Gastrocnemius medialis (tissue), 4 donors: ENCODE data around the gene THRB. TPM values are rescaled to one million over a fixed set of nuclear protein-coding genes. Genes with fewer than 3 reads are reported as not detected.

Source experiments
- ATAC-seq, 2 donors: fragments of 150-250 bp; one replicate each; pipeline ENCODE4 v1.9.1; 2016
- DNase-seq, 2 donors: peaks; one replicate each; pipeline ENCODE4 v3.0.0-alpha.2; 2019
- H3K27ac ChIP-seq, 4 donors: fragments of 200-600 bp; sonication (generic); 1 replicate in 1 of 4; 2 replicates in 3 of 4; pipeline ENCODE4 v1.5.1; 2016 to 2018; ENCODE audit warnings: mild to moderate bottlenecking in 2 of 4, moderate library complexity in 1 of 4
- H3K27me3 ChIP-seq, 3 donors: fragments of 200-600 bp; sonication (generic) in 2 of 3; 1 replicate in 1 of 3; 2 replicates in 2 of 3; pipeline versions ENCODE4 v1.5.1 to v1.6.0; 2016 to 2019; ENCODE audit warnings: mild to moderate bottlenecking in 1 of 3, moderate library complexity in 1 of 3
- H3K36me3 ChIP-seq, 2 donors: fragments of 200-600 bp; sonication (generic) in 1 of 2; one replicate each; pipeline ENCODE4 v1.5.1; 2017 to 2018
- H3K4me1 ChIP-seq, 2 donors: fragments of 200-600 bp; sonication (generic) in 1 of 2; one replicate each; pipeline ENCODE4 v1.5.1; 2016 to 2017; ENCODE audit warnings: mild to moderate bottlenecking in 2 of 2
- H3K4me3 ChIP-seq, 4 donors: fragments of 200-600 bp; sonication (generic) in 3 of 4; 1 replicate in 1 of 4; 2 replicates in 3 of 4; pipeline ENCODE4 v1.5.1; 2016 to 2019; ENCODE audit warnings: mild to moderate bottlenecking in 2 of 4
- H3K9me3 ChIP-seq, 3 donors: fragments of 200-600 bp; sonication (generic) in 2 of 3; 1 replicate in 1 of 3; 2 replicates in 2 of 3; pipeline ENCODE4 v1.5.1; 2016 to 2019
- CTCF ChIP-seq, 5 experiments: fragments of 450-650 bp in 3 of 5; fragments of 200-600 bp in 2 of 5; sonication (generic) in 2 of 5; IDR thresholded peaks in 4 of 5; conservative IDR thresholded peaks in 1 of 5; 1 replicate in 4 of 5; 2 replicates in 1 of 5; pipeline ENCODE4 v1.5.1; 2016 to 2019; ENCODE audit warnings: antibody characterized with exemption in 5 of 5, mild to moderate bottlenecking in 3 of 5, moderate library complexity in 3 of 5
- POLR2A ChIP-seq, 2 donors: fragments of 450-650 bp; IDR thresholded peaks; one replicate each; pipeline ENCODE4 v1.6.1; 2017; ENCODE audit warnings: antibody characterized with exemption in 2 of 2, mild to moderate bottlenecking in 2 of 2, moderate library complexity in 2 of 2
- in situ Hi-C, 4 donors: fragments of 200-750 bp; cut with MboI; loops; one replicate each; pipeline versions ENCODE4 v1.15.0 to v1.8.0; 2017; ENCODE audit warnings: low sequenced_read_pairs in 4 of 4
- intact Hi-C: fragments of 100-400 bp; cut with DNase I; formaldehyde crosslinking; loops from one replicate; pipeline ENCODE4 v1.15.1; 2023; ENCODE audit warnings: low total_unique reads
- total RNA-seq, 4 donors: library from RNA; depleted of rRNA; stranded (reverse); fragments of >200 nt; gene quantifications; one replicate each; pipeline versions ENCODE4 v1.1.0 to v1.2.3, GENCODE V29; 2016

Gene THRB
- total RNA-seq, 4 donors from 2014 or later: 20.1 to 60.0 (median 25.3) TPM

GRCh38 chr3:24160424-24161095, 334.1 kb downstream of the THRB start:
- DNase-seq (no peak), ATAC-seq (no peak)
- peaks cover 8 to 17% of the 10 kb centered on the region in 2 donors for H3K4me1 ChIP-seq
- no peaks in the 10 kb centered on the region for H3K27me3 ChIP-seq
- no peak overlapping the region for H3K27ac ChIP-seq
- H3K36me3 ChIP-seq: no peaks in the 10 kb centered on the region
- H3K9me3 ChIP-seq: no peaks in the 10 kb centered on the region
- TF ChIP-seq CTCF (IDR thresholded peaks at IDR 0.05 in 4 of 5, conservative IDR thresholded peaks at IDR 0.05 in 1 of 5) (no peak), POLR2A (IDR thresholded peaks at IDR 0.05) (no peak)
- intact Hi-C loops: no loop called here
- in situ Hi-C loops: no loop called here
- no peak overlapping the region for H3K4me3 ChIP-seq

DNA sequence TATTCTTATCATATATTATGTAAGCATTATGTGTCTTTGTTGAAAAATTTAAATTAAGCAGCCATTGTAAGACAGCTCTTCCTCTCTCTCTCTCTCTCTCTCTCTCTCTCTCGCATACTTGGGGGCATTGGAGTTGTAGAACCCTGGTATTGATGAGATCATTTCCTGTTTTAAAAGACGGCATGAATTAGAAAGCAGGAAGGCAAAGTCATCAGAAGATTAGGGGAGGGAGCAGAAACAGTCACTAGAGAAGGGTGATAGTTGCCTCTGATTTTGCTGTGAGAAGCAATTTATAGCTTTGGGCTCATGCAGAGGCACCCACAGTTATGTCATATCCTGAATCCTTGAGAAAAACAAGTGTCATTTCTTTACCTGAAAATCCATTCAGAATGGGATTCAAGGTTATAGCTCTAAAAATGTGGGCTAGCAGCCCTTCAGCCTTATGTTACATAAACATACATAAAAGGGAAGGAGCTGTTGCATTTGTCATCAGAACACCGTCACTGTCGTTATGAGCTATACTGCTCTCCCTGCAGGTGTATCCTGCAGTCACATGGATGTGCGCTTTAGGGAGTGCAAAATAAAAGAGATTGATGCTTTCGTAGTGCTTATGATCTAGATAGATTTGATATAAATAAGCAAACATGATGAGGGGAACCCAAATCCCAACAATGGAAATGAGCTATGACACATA, 335.7 kb downstream of the THRB start:
- intact Hi-C loops: no loop called here

GRCh38 chr3:24157106-24157505, 337.5 kb downstream of the THRB start:
- no peak overlapping the region for H3K4me3 ChIP-seq
- DNase-seq (no peak), ATAC-seq (no peak)
- H3K36me3 ChIP-seq: no peaks in the 10 kb centered on the region
- no peaks in the 10 kb centered on the region for H3K9me3 ChIP-seq
- intact Hi-C loops (no loop called here), in situ Hi-C loops (no loop called here)
- H3K27me3 ChIP-seq: no peaks in the 10 kb centered on the region
- peaks cover 9 to 23% of the 10 kb centered on the region in 2 donors for H3K4me1 ChIP-seq
- H3K27ac ChIP-seq: peak overlapping the region in 1 of 4 donors; percentile 39
- TF ChIP-seq POLR2A (IDR thresholded peaks at IDR 0.05) (no peak), CTCF (IDR thresholded peaks at IDR 0.05 in 4 of 5, conservative IDR thresholded peaks at IDR 0.05 in 1 of 5) (no peak)

More for the DNA sequence above, 335.7 kb downstream of the THRB start:
- H3K27me3 ChIP-seq: no peaks in the 10 kb centered on the region
- DNase-seq: no peak
- in situ Hi-C loops: no loop called here
- no peak for ATAC-seq
- H3K9me3 ChIP-seq: no peaks in the 10 kb centered on the region
- peaks cover 8 to 23% of the 10 kb centered on the region in 2 donors for H3K4me1 ChIP-seq
- no peak overlapping the region for H3K4me3 ChIP-seq
- H3K27ac ChIP-seq: no peak overlapping the region
- H3K36me3 ChIP-seq: no peaks in the 10 kb centered on the region
- TF ChIP-seq CTCF (IDR thresholded peaks at IDR 0.05 in 4 of 5, conservative IDR thresholded peaks at IDR 0.05 in 1 of 5) (no peak), POLR2A (IDR thresholded peaks at IDR 0.05) (no peak)

DNA sequence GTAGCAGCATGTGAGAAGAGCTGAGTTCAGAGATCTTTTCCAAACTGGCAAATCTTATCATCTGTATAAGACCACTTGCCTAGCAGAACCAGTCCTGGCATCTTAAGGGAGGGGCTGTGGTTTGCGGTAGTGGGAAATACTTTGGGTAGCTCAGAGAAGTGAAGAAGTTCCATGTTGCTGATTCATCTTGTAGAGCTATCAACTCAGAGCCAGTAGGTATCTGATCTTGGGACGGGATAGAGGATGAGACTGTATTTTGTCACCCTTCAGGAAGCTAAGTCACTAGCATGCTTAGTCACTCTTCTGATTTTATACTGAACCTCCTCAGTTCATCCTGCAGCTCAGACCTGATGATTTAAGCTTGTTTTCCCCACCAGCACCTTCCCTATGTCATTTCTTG, 338.2 kb downstream of the THRB start:
- in situ Hi-C loops (no loop called here), intact Hi-C loops (no loop called here)
- no peak for DNase-seq
- Histone ChIP-seq H3K4me3 (no peak overlapping the region), H3K9me3 (no peaks in the 10 kb centered on the region), H3K4me1 (peaks cover 8 to 30% of the 10 kb centered on the region in 2 donors), H3K36me3 (no peaks in the 10 kb centered on the region), H3K27me3 (no peaks in the 10 kb centered on the region), H3K27ac (peak overlapping the region; percentile 21 to 39 (median 32))
- ATAC-seq: peak; percentile 80 to 85
- TF ChIP-seq POLR2A (IDR thresholded peaks at IDR 0.05): no peak

GRCh38 chr3:24155276-24155675, 339.4 kb downstream of the THRB start:
- in situ Hi-C loops: no loop called here
- TF ChIP-seq CTCF (IDR thresholded peaks at IDR 0.05 in 4 of 5, conservative IDR thresholded peaks at IDR 0.05 in 1 of 5) (no peak), POLR2A (IDR thresholded peaks at IDR 0.05) (no peak)
- DNase-seq (no peak), ATAC-seq (no peak)
- H3K4me1 ChIP-seq: peaks cover 8 to 31% of the 10 kb centered on the region in 2 donors
- no peaks in the 10 kb centered on the region for H3K9me3 ChIP-seq
- no peaks in the 10 kb centered on the region for H3K27me3 ChIP-seq
- no peaks in the 10 kb centered on the region for H3K36me3 ChIP-seq
- no peak overlapping the region for H3K4me3 ChIP-seq
- intact Hi-C loops: no loop called here
- H3K27ac ChIP-seq: no peak overlapping the region
